Measurements from ENCODE around the gene CCDC87.
A peak's percentile ranks its signal among the peaks of the same experiment; 100 is the strongest.

The CCDC87 gene

GRCh38 chr11:66625752-66626149 is 32.9 kb upstream of the CCDC87 start:
- no peak for TF ChIP-seq CTCF (IDR thresholded peaks at IDR 0.05; ENCODE audit: low read depth, low read length)

GRCh38 chr11:66625041-66625751 is 32.3 kb upstream of the CCDC87 start:
- no peak overlapping the region for H3K4me3 ChIP-seq (ENCODE audit: low read depth, low read length)
- TF ChIP-seq CTCF (IDR thresholded peaks at IDR 0.05; ENCODE audit: low read depth, low read length): no peak

More at GRCh38 chr11:66625752-66626149, 32.9 kb upstream of the CCDC87 start:
- no peak overlapping the region for H3K4me3 ChIP-seq (ENCODE audit: low read depth, low read length)

GRCh38 chr11:66624450-66624849 is 31.6 kb upstream of the CCDC87 start:
- no peak overlapping the region for H3K4me3 ChIP-seq (ENCODE audit: low read depth, low read length)
- TF ChIP-seq CTCF (IDR thresholded peaks at IDR 0.05; ENCODE audit: low read depth, low read length): no peak

GRCh38 chr11:66619080-66619554 is 26.3 kb upstream of the CCDC87 start:
- peak overlapping the region; percentile 72 for H3K4me3 ChIP-seq (ENCODE audit: low read depth, low read length)
- TF ChIP-seq CTCF (IDR thresholded peaks at IDR 0.05; ENCODE audit: low read depth, low read length): no peak

- H3K4me3 ChIP-seq (ENCODE audit: low read depth, low read length): peak overlapping the region; percentile 72
- no peak for TF ChIP-seq CTCF (IDR thresholded peaks at IDR 0.05; ENCODE audit: low read depth, low read length)
Measured at GRCh38 chr11:66617155-66617834, 24.4 kb upstream of the CCDC87 start.

GRCh38 chr11:66616379-66617154 is 23.7 kb upstream of the CCDC87 start, which contains the start of gene RBM14:
Gene RBM14 (plus strand): TSS chr11:66616630. CDS start chr11:66616721, 91 bp downstream.
- TF ChIP-seq CTCF (IDR thresholded peaks at IDR 0.05; ENCODE audit: low read depth, low read length): no peak
- H3K4me3 ChIP-seq (ENCODE audit: low read depth, low read length): peak within 1 kb of the TSS; percentile 72
